Measurements from ENCODE around the gene ERI2.

GRCh38 chr16:20760346-20760745, 45.9 kb downstream of the ERI2 start:
- TF ChIP-seq TCF12 (IDR thresholded peaks at IDR 0.05; ENCODE audit: low read depth) (no peak), CREB1 (IDR thresholded peaks at IDR 0.05; ENCODE audit: low read depth) (no peak), FOXM1 (IDR thresholded peaks at IDR 0.05; ENCODE audit: borderline replicate concordance, low read depth) (no peak)
- TF ChIP-seq, protein P1, sequence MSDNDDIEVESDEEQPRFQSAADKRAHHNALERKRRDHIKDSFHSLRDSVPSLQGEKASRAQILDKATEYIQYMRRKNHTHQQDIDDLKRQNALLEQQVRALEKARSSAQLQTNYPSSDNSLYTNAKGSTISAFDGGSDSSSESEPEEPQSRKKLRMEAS (IDR thresholded peaks at IDR 0.05) = no peak
